ENCODE results near the gene THAP2. TPM values are rescaled to one million over a fixed set of nuclear protein-coding genes. Genes with fewer than 3 reads are reported as not detected.

THAP2 gene
- total RNA-seq, 1 experiment from 2014 or later = 7.7 TPM

DNA sequence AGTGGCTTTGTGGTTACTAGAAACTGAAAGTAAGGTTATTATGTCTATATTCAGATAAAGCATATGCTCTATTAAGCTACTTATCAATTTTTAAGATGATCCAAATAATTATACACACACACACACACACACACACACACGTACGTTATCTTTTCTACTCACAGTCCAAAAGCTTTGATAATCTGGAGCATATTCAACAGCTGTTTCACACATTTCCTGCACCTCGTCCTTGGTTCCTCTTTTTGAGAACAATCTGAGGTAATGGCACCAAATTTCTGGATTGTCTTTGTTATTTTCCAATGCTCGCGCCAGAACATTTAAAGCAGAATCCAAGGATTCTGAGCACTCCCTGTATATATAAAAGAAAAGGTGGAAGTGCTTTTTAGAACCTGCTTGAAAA, 38.0 kb upstream of the THAP2 start:
- Histone ChIP-seq H3K36me3 (ENCODE audit: insufficient read depth, low read length, poor library complexity, severe bottlenecking) (peaks cover 95% of the 10 kb centered on the region), H3K9me3 (ENCODE audit: low read depth, low read length, poor library complexity, severe bottlenecking) (no peaks in the 10 kb centered on the region), H3K27me3 (replicated peaks; ENCODE audit: insufficient read depth, low read depth, low read length, poor library complexity) (no peaks in the 10 kb centered on the region), H3K27ac (ENCODE audit: low read depth, low read length, poor library complexity, severe bottlenecking) (peak overlapping the region; percentile 43), H3K4me1 (ENCODE audit: insufficient read depth, low read length, poor library complexity, severe bottlenecking) (peaks cover 21% of the 10 kb centered on the region), H3K4me3 (ENCODE audit: low read depth, low read length, poor library complexity, severe bottlenecking) (no peak overlapping the region)
- TF ChIP-seq, protein P1, sequence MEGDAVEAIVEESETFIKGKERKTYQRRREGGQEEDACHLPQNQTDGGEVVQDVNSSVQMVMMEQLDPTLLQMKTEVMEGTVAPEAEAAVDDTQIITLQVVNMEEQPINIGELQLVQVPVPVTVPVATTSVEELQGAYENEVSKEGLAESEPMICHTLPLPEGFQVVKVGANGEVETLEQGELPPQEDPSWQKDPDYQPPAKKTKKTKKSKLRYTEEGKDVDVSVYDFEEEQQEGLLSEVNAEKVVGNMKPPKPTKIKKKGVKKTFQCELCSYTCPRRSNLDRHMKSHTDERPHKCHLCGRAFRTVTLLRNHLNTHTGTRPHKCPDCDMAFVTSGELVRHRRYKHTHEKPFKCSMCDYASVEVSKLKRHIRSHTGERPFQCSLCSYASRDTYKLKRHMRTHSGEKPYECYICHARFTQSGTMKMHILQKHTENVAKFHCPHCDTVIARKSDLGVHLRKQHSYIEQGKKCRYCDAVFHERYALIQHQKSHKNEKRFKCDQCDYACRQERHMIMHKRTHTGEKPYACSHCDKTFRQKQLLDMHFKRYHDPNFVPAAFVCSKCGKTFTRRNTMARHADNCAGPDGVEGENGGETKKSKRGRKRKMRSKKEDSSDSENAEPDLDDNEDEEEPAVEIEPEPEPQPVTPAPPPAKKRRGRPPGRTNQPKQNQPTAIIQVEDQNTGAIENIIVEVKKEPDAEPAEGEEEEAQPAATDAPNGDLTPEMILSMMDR (conservative IDR thresholded peaks at IDR 0.05; ENCODE audit: low read depth, low read length) = no peak
- TF ChIP-seq EZH2 (IDR thresholded peaks at IDR 0.05; ENCODE audit: borderline replicate concordance, low read depth, low read length, poor library complexity, severe bottlenecking) = no peak
- CTCF ChIA-PET = no interaction called here
- POLR2A ChIA-PET (ENCODE audit: low non-redundant PET) = no interaction called here
- no TSS peak for BruUV-seq (replicated peaks)
- intact Hi-C loops (cut with micrococcal nuclease; ENCODE audit: unreplicated experiment) = no loop called here
- DNase-seq (ENCODE audit: low spot score) = no peak

DNA sequence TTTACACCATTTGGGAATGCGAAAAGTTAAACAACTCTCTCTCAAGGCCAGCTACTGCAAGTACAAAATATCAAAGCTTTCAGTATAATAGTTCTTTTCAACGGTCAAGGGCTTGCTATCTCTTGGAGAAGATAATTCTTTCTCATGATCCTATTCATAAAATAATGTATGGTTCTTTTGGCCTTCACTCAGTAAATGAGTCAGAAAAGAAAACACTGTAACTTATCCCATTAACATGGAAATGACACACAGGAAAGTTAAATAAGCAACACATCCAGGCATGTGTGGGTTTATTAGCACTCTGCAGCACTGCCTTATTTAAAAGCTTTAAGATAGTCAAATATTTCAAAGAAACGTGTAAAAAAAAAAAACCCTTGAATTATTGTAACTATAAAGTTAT, 37.3 kb upstream of the THAP2 start:
- peak; percentile 49 for DNase-seq (ENCODE audit: low spot score)
- H3K27me3 ChIP-seq (replicated peaks; ENCODE audit: insufficient read depth, low read depth, low read length, poor library complexity) = no peaks in the 10 kb centered on the region
- H3K9me3 ChIP-seq (ENCODE audit: low read depth, low read length, poor library complexity, severe bottlenecking) = no peaks in the 10 kb centered on the region
- no TSS peak for BruUV-seq (replicated peaks)
- H3K36me3 ChIP-seq (ENCODE audit: insufficient read depth, low read length, poor library complexity, severe bottlenecking) = peaks cover 96% of the 10 kb centered on the region
- peaks cover 21% of the 10 kb centered on the region for H3K4me1 ChIP-seq (ENCODE audit: insufficient read depth, low read length, poor library complexity, severe bottlenecking)
- peak overlapping the region; percentile 43 for H3K27ac ChIP-seq (ENCODE audit: low read depth, low read length, poor library complexity, severe bottlenecking)
- intact Hi-C loops (cut with micrococcal nuclease; ENCODE audit: unreplicated experiment) = no loop called here
- H3K4me3 ChIP-seq (ENCODE audit: low read depth, low read length, poor library complexity, severe bottlenecking) = no peak overlapping the region
- ChIA-PET POLR2A (ENCODE audit: low non-redundant PET) (no interaction called here), CTCF (no interaction called here)
- TF ChIP-seq, protein P1 (conservative IDR thresholded peaks at IDR 0.05; ENCODE audit: low read depth, low read length) = no peak
- no peak for TF ChIP-seq EZH2 (IDR thresholded peaks at IDR 0.05; ENCODE audit: borderline replicate concordance, low read depth, low read length, poor library complexity, severe bottlenecking)

DNA sequence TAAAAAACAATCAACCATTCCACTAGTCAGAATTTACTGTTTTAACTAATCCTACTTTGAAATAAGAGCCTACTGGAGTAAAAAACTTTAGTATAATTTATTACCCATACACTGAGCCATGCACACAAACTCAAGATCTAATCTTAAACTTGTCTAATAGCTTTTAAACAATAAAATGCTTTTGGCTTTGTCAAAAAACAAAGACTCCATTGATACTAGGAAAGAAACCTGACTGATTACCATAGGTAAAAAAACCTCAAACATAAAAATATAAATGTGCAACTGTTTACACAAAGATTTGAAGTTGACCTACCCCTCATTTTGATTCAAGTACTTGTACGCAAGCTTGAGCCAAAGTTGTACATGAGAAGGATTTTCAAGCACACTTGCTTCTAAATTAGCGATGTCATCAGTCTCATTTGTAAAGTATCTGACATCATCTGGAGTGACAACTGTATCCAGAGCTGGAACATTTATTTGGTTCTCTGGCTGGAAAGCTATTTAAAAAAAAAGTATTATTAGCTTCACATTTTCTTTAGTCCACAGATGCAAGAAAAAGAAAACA, 36.6 kb upstream of the THAP2 start:
- peaks cover 96% of the 10 kb centered on the region for H3K36me3 ChIP-seq (ENCODE audit: insufficient read depth, low read length, poor library complexity, severe bottlenecking)

More for the DNA sequence above, 36.6 kb upstream of the THAP2 start:
- no TSS peak for BruUV-seq (replicated peaks)
- Histone ChIP-seq H3K27ac (ENCODE audit: low read depth, low read length, poor library complexity, severe bottlenecking) (peak overlapping the region; percentile 26), H3K27me3 (replicated peaks; ENCODE audit: insufficient read depth, low read depth, low read length, poor library complexity) (no peaks in the 10 kb centered on the region), H3K4me3 (ENCODE audit: low read depth, low read length, poor library complexity, severe bottlenecking) (no peak overlapping the region), H3K4me1 (ENCODE audit: insufficient read depth, low read length, poor library complexity, severe bottlenecking) (peaks cover 21% of the 10 kb centered on the region), H3K9me3 (ENCODE audit: low read depth, low read length, poor library complexity, severe bottlenecking) (no peaks in the 10 kb centered on the region)
- ChIA-PET CTCF (interaction anchor here (0.9 kb wide), 1 partner anchor 9 kb away, joined by 4 read pairs; no protein-coding TSS in a partner anchor), POLR2A (ENCODE audit: low non-redundant PET) (no interaction called here)
- peak; percentile 22 for DNase-seq (ENCODE audit: low spot score)
- intact Hi-C loops (cut with micrococcal nuclease; ENCODE audit: unreplicated experiment) = no loop called here
- no peak for TF ChIP-seq EZH2 (IDR thresholded peaks at IDR 0.05; ENCODE audit: borderline replicate concordance, low read depth, low read length, poor library complexity, severe bottlenecking)
- TF ChIP-seq, protein P1 (conservative IDR thresholded peaks at IDR 0.05; ENCODE audit: low read depth, low read length) = no peak

Data from A673 (cell line).